Transverse colon (tissue), 4 donors: Measurements from ENCODE around the gene C1orf198. TPM values are rescaled to one million over a fixed set of nuclear protein-coding genes. Genes with fewer than 3 reads are reported as not detected.

ENCODE experiments used
- DNase-seq: peaks from one replicate; pipeline ENCODE4 v3.0.0-alpha.2; 2019
- H3K27ac ChIP-seq, 4 donors: fragments of 200-600 bp; sonication (generic); 2 replicates each; pipeline ENCODE4 v1.5.1; 2016 to 2018; ENCODE audit warnings: inconsistent platforms in 4 of 4
- H3K27me3 ChIP-seq: fragments of 200-600 bp; sonication (generic); 2 replicates; pipeline ENCODE4 v1.5.1; 2017; ENCODE audit warnings: inconsistent platforms
- H3K36me3 ChIP-seq, 4 donors: fragments of 200-600 bp; sonication (generic); 2 replicates each; pipeline ENCODE4 v1.5.1; 2017 to 2019; ENCODE audit warnings: inconsistent platforms in 4 of 4
- H3K4me1 ChIP-seq, 4 donors: fragments of 200-600 bp; sonication (generic); 2 replicates each; pipeline ENCODE4 v1.5.1; 2017 to 2020; ENCODE audit warnings: inconsistent platforms in 4 of 4
- H3K4me3 ChIP-seq, 4 donors: fragments of 200-600 bp; sonication (generic); 1 replicate in 1 of 4; 2 replicates in 3 of 4; pipeline versions ENCODE4 v1.5.1 to v1.6.1; 2017 to 2019; ENCODE audit warnings: inconsistent platforms in 4 of 4
- H3K9me3 ChIP-seq, 2 donors: fragments of 200-600 bp; sonication (generic); 2 replicates each; pipeline ENCODE4 v1.5.1; 2017 to 2019; ENCODE audit warnings: inconsistent platforms in 2 of 2
- CTCF ChIP-seq, 5 experiments: fragments of 200-600 bp in 3 of 5; fragments of 450-650 bp in 2 of 5; sonication (generic) in 3 of 5; IDR thresholded peaks; 1 replicate in 2 of 5; 2 replicates in 3 of 5; pipeline ENCODE4 v1.5.1; 2016 to 2017; ENCODE audit warnings: antibody characterized with exemption in 5 of 5, inconsistent platforms in 3 of 5, mild to moderate bottlenecking in 2 of 5, moderate library complexity in 1 of 5
- EP300 ChIP-seq: sonication (generic); formaldehyde crosslinking; IDR thresholded peaks from one replicate; pipeline ENCODE4 v1.6.1; 2017; ENCODE audit warnings: antibody characterized with exemption, low read depth
- POLR2A ChIP-seq: fragments of 450-650 bp; IDR thresholded peaks from one replicate; pipeline ENCODE4 v1.6.1; 2016; ENCODE audit warnings: antibody characterized with exemption, mild to moderate bottlenecking, moderate library complexity
- POLR2AphosphoS5 ChIP-seq, 3 donors: sonication (generic); formaldehyde crosslinking; IDR thresholded peaks; one replicate each; pipeline ENCODE4 v1.6.1; 2016; ENCODE audit warnings: antibody characterized with exemption in 3 of 3
- WGBS, 2 donors: methylation state at CpG; one replicate each; pipeline ENCODE4 v1.1.5; 2018; ENCODE audit warnings: low coverage in 1 of 2; 5-methylcytosine and 5-hydroxymethylcytosine counted together
- in situ Hi-C, 4 donors: fragments of 200-750 bp; cut with MboI; loops; one replicate each; pipeline versions ENCODE4 v1.15.0 to v1.15.1; 2017; ENCODE audit warnings: low sequenced_read_pairs in 3 of 4, low pct_ligation_motif_present in 1 of 4, low pct_unique_long_range_greater_than_20kb in 1 of 4
- intact Hi-C: fragments of 100-400 bp; cut with DNase I; formaldehyde crosslinking; loops from one replicate; pipeline ENCODE4 v1.15.1; 2023; ENCODE audit warnings: low total_unique reads
- total RNA-seq, 4 donors: library from RNA; depleted of rRNA; stranded (reverse); fragments of >200 nt; gene quantifications; one replicate each; pipeline ENCODE4 v1.1.0, GENCODE V29; 2016

The C1orf198 gene
- total RNA-seq, 4 donors from 2014 or later, result 10.8 to 26.7 (median 18.2) TPM

- intact Hi-C loops (no loop called here), in situ Hi-C loops (loop anchor here in 2 of 4 donors (25.0 kb wide), 1 partner anchor 97 kb away; no protein-coding TSS in a partner anchor)
- Histone ChIP-seq H3K4me1 (no peaks in the 10 kb centered on the region), H3K9me3 (peaks cover 11 to 16% of the 10 kb centered on the region in 2 donors), H3K36me3 (no peaks in the 10 kb centered on the region), H3K27me3 (no peaks in the 10 kb centered on the region), H3K4me3 (no peak overlapping the region), H3K27ac (no peak overlapping the region)
- no peak for DNase-seq
- 58 to 60% methylated on average over 3 of the region's 3 CpGs for WGBS, 2 donors
- TF ChIP-seq POLR2A (no peak), EP300 (no peak), POLR2AphosphoS5 (IDR thresholded peaks at IDR 0.05) (no peak), CTCF (IDR thresholded peaks at IDR 0.05) (no peak)
Measured at GRCh38 chr1:230814949-230815692, 53.2 kb downstream of the C1orf198 start.

- Histone ChIP-seq H3K27ac (no peak overlapping the region), H3K9me3 (peaks cover 11 to 16% of the 10 kb centered on the region in 2 donors), H3K4me1 (no peaks in the 10 kb centered on the region), H3K4me3 (no peak overlapping the region), H3K27me3 (no peaks in the 10 kb centered on the region), H3K36me3 (no peaks in the 10 kb centered on the region)
- intact Hi-C loops (no loop called here), in situ Hi-C loops (loop anchor here in 2 of 4 donors (25.0 kb wide), 1 partner anchor 100 kb away; no protein-coding TSS in a partner anchor)
- 91 to 100% methylated on average over 2 of the region's 2 CpGs for WGBS, 2 donors
- DNase-seq, result no peak
- no peak for TF ChIP-seq EP300
- no peak for TF ChIP-seq POLR2AphosphoS5 (IDR thresholded peaks at IDR 0.05)
Measured at GRCh38 chr1:230812568-230812967, 55.8 kb downstream of the C1orf198 start.

GRCh38 chr1:230809256-230809990 is 58.9 kb downstream of the C1orf198 start:
- Histone ChIP-seq H3K36me3 (no peaks in the 10 kb centered on the region), H3K27me3 (no peaks in the 10 kb centered on the region), H3K4me3 (no peak overlapping the region), H3K9me3 (peaks cover 11 to 16% of the 10 kb centered on the region in 2 donors), H3K4me1 (no peaks in the 10 kb centered on the region), H3K27ac (no peak overlapping the region)
- TF ChIP-seq EP300 (no peak), POLR2AphosphoS5 (IDR thresholded peaks at IDR 0.05) (no peak), POLR2A (no peak), CTCF (IDR thresholded peaks at IDR 0.05) (no peak)
- WGBS, 2 donors, result 82% methylated on average over 8 of the region's 8 CpGs; no CpG with 5 or more reads in 1 of the 2 donors
- no peak for DNase-seq
- in situ Hi-C loops, result loop anchor here in 2 of 4 donors (25.0 kb wide), 1 partner anchor 103 kb away; no protein-coding TSS in a partner anchor
- intact Hi-C loops, result no loop called here

- in situ Hi-C loops, result loop anchor here in 2 of 4 donors (25.0 kb wide), 1 partner anchor 104 kb away; no protein-coding TSS in a partner anchor
- intact Hi-C loops, result no loop called here
- no peaks in the 10 kb centered on the region for H3K36me3 ChIP-seq
- H3K27ac ChIP-seq, result peak overlapping the region in 3 of 4 donors; percentile 9 to 34 (median 12)
- WGBS, 2 donors, result 60 to 66% methylated on average over 4 of the region's 4 CpGs
- TF ChIP-seq EP300 (no peak), POLR2AphosphoS5 (IDR thresholded peaks at IDR 0.05) (no peak), CTCF (IDR thresholded peaks at IDR 0.05) (no peak), POLR2A (no peak)
- no peaks in the 10 kb centered on the region for H3K4me1 ChIP-seq
- no peak overlapping the region for H3K4me3 ChIP-seq
- H3K27me3 ChIP-seq, result no peaks in the 10 kb centered on the region
- no peak for DNase-seq
- H3K9me3 ChIP-seq, result peaks cover 11 to 12% of the 10 kb centered on the region in 2 donors
Measured at GRCh38 chr1:230808281-230808872, 59.9 kb downstream of the C1orf198 start.
